Measurements from ENCODE around the gene PDCD2. TPM values are rescaled to one million over a fixed set of nuclear protein-coding genes. Genes with fewer than 3 reads are reported as not detected.

The PDCD2 gene
- total and polyA plus RNA-seq, 3 experiments from 2014 or later, result 115 to 158 (median 155) TPM

DNA sequence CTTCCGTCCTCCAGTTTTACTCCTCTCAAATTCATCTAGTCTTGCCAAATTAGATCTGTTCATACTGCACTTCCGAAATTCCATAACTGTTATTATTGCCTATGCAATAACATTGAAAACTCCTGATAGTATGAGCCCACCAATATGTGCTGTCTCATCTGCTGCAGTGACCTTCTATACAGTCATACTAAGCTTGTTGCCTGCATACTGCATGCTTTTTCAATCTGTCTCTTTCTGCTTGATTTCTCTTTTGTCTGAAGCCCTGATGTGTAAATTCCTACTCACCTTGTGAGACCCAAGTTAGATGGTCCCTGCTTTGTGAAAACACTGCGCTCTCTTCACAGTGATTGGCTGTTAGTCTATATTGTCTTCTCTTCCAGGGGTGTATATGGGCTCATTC, 29.1 kb downstream of the PDCD2 start:
- Histone ChIP-seq H3K36me3 (ENCODE audit: insufficient read depth, low read length) (no peaks in the 10 kb centered on the region), H3K27me3 (ENCODE audit: insufficient read depth, low read length, poor library complexity, severe bottlenecking) (no peaks in the 10 kb centered on the region), H3K4me3 (ENCODE audit: low read length) (peak overlapping the region; percentile 78), H3K9me3 (ENCODE audit: low read length) (no peaks in the 10 kb centered on the region), H3K4me1 (ENCODE audit: insufficient read depth, low read length) (peaks cover 29% of the 10 kb centered on the region), H3K27ac (ENCODE audit: low read depth, low read length) (peak overlapping the region; percentile 93)
- Mint-ChIP-seq H3K27ac (no peak overlapping the region), H3K36me3 (peaks cover 0 to 33% (median 12%) of the 10 kb centered on the region in 3 donors), H3K4me1 (peaks cover 24 to 27% (median 26%) of the 10 kb centered on the region in 3 donors), H3K27me3 (no peaks in the 10 kb centered on the region), H3K4me3 (no peak overlapping the region), H3K9me3 (no peaks in the 10 kb centered on the region)
- no peak for DNase-seq
- ChIA-PET POLR2A (no interaction called here), CTCF (interaction anchor here (1.0 kb wide), 1 partner anchor 29 kb away, joined by 4 read pairs; the partner anchor contains the start of gene PDCD2)

DNA sequence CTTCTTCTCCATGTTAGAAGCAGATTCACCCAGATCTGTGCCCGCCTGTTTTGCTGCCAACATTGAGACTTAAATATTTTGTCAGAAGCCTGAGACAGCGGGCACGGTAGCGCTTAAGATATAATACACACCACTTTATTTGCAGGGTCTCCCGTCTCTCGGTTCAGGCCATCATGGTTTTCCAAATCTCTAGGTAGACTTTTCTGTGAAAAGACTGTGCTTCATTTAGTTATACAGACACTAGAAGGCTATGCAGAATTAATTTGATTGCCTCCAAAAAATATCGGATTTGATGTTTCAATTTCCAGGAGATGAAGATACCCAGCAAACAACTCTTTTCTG, 29.7 kb downstream of the PDCD2 start:
- H3K9me3 Mint-ChIP-seq, result no peaks in the 10 kb centered on the region
- H3K4me1 Mint-ChIP-seq, result peaks cover 19 to 29% (median 24%) of the 10 kb centered on the region in 3 donors
- DNase-seq, result no peak
- Histone ChIP-seq H3K27me3 (ENCODE audit: insufficient read depth, low read length, poor library complexity, severe bottlenecking) (no peaks in the 10 kb centered on the region), H3K27ac (ENCODE audit: low read depth, low read length) (peak overlapping the region; percentile 93), H3K36me3 (ENCODE audit: insufficient read depth, low read length) (no peaks in the 10 kb centered on the region), H3K9me3 (ENCODE audit: low read length) (no peaks in the 10 kb centered on the region), H3K4me1 (ENCODE audit: insufficient read depth, low read length) (peaks cover 33% of the 10 kb centered on the region), H3K4me3 (ENCODE audit: low read length) (peak overlapping the region; percentile 78)
- no peak overlapping the region for H3K27ac Mint-ChIP-seq
- ChIA-PET CTCF (no interaction called here), POLR2A (interaction anchor here (3.4 kb wide), 1 partner anchor 29 kb away, joined by 43 read pairs; the partner anchor contains the start of gene PDCD2)
- no peaks in the 10 kb centered on the region for H3K27me3 Mint-ChIP-seq
- peaks cover 0 to 35% (median 12%) of the 10 kb centered on the region in 3 donors for H3K36me3 Mint-ChIP-seq
- no peak overlapping the region for H3K4me3 Mint-ChIP-seq

DNA sequence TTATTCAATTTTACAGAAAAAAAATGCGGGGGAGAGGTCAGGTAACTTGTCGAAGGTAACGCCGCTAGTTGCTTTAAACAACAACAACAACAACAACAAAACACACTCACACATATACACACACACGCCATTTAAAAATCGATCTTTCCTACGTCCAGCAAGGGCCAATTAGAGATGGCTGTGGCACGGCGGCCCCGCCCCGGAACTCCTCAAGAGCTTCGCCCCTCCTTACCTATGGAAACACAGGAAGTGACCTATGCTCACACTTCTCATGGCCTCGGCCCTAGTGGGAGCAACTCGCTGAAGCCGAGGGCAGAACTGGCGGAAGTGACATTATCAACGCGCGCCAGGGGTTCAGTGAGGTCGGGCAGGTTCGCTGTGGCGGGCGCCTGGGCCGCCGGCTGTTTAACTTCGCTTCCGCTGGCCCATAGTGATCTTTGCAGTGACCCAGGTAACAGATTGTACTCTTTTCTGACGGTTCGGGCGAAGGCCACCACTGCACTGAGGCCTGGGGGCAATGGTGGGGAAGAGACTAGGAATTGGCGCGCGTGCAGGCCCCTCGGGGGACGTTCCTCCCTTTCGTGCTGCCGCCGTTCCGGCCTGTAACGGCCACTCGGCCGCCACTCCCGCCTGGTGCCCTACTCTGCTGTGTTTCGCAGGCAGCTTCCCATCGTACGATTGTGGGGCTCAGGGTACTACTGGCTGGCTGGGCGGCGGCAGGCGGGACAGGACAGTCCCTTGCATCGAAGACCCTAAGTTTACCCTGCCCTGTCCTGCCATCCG, 30.2 kb downstream of the PDCD2 start, which contains the start of gene TBP:
TSS of gene TBP (plus strand) at position 357 of the 783 bp plus-strand sequence. CDS start 2,661 bp downstream, outside the sequence.
- H3K36me3 ChIP-seq (ENCODE audit: insufficient read depth, low read length), result no peaks in the 10 kb centered on the region
- peak; percentile 94 to 98 (median 97) for DNase-seq
- peaks cover 13 to 31% (median 23%) of the 10 kb centered on the region in 3 donors for H3K4me1 Mint-ChIP-seq
- H3K27ac ChIP-seq (ENCODE audit: low read depth, low read length), result peak within 1 kb of the TSS; percentile 93
- H3K9me3 Mint-ChIP-seq, result no peaks in the 10 kb centered on the region
- no peaks in the 10 kb centered on the region for H3K27me3 ChIP-seq (ENCODE audit: insufficient read depth, low read length, poor library complexity, severe bottlenecking)
- H3K9me3 ChIP-seq (ENCODE audit: low read length), result no peaks in the 10 kb centered on the region
- no peak within 1 kb of the TSS for H3K27ac Mint-ChIP-seq
- no peaks in the 10 kb centered on the region for H3K27me3 Mint-ChIP-seq
- H3K4me1 ChIP-seq (ENCODE audit: insufficient read depth, low read length), result peaks cover 39% of the 10 kb centered on the region
- peak within 1 kb of the TSS; percentile 78 for H3K4me3 ChIP-seq (ENCODE audit: low read length)
- H3K36me3 Mint-ChIP-seq, result peaks cover 0 to 36% (median 10%) of the 10 kb centered on the region in 3 donors
- ChIA-PET POLR2A (interaction anchor here (0.9 to 3.4 kb wide), 7 partner anchors 30 to 852 kb away, joined by 3 to 43 read pairs (median 6); partner anchors contain the start of genes C6orf120, DYNLT2, ERMARD and PDCD2), CTCF (interaction anchor here (0.6 to 1.5 kb wide), 6 partner anchors 14 to 852 kb away, joined by 3 to 10 read pairs (median 4); partner anchors contain the start of genes C6orf120, PDCD2 and WDR27)
- no peak within 1 kb of the TSS for H3K4me3 Mint-ChIP-seq

DNA sequence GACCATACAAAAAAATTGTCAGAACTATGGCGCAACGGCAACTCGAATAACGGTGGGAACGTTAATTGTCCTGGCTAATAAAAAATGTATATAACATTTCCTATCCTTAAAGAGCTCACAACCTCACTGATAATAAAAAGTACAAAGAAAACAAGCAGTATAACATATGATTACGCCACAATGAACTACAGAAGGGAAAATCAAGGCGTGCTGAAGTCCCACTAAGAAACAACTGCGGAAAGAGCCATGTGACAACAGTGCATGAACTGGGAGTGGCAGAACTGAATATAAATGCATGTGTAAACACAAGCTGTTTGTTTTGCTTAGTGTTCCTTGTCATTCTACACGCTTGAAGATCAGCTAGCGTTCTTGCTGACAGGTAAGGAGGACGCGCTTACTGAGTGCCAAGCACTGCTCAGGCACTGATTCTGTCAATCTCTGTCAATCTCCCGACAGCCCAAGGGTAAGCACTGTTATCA, 30.9 kb downstream of the PDCD2 start:
- Mint-ChIP-seq H3K27ac (no peak overlapping the region), H3K36me3 (peaks cover 0 to 39% (median 8%) of the 10 kb centered on the region in 3 donors), H3K27me3 (no peaks in the 10 kb centered on the region), H3K4me3 (no peak overlapping the region), H3K4me1 (peaks cover 9 to 33% (median 23%) of the 10 kb centered on the region in 3 donors), H3K9me3 (no peaks in the 10 kb centered on the region)
- peak overlapping the region; percentile 93 for H3K27ac ChIP-seq (ENCODE audit: low read depth, low read length)
- H3K9me3 ChIP-seq (ENCODE audit: low read length), result no peaks in the 10 kb centered on the region
- H3K36me3 ChIP-seq (ENCODE audit: insufficient read depth, low read length), result no peaks in the 10 kb centered on the region
- DNase-seq, result no peak
- peak overlapping the region; percentile 78 for H3K4me3 ChIP-seq (ENCODE audit: low read length)
- H3K27me3 ChIP-seq (ENCODE audit: insufficient read depth, low read length, poor library complexity, severe bottlenecking), result no peaks in the 10 kb centered on the region
- H3K4me1 ChIP-seq (ENCODE audit: insufficient read depth, low read length), result peaks cover 43% of the 10 kb centered on the region
- ChIA-PET POLR2A (interaction anchor here (0.9 to 3.4 kb wide), 7 partner anchors 31 to 851 kb away, joined by 3 to 43 read pairs (median 6); partner anchors contain the start of genes C6orf120, DYNLT2, ERMARD and PDCD2), CTCF (interaction anchor here (1.1 to 1.5 kb wide), 5 partner anchors 13 to 852 kb away, joined by 3 to 10 read pairs (median 5); partner anchors contain the start of genes C6orf120, PDCD2 and WDR27)

- no peaks in the 10 kb centered on the region for H3K36me3 ChIP-seq (ENCODE audit: insufficient read depth, low read length)
- CTCF ChIA-PET, result interaction anchor here (1.1 to 1.5 kb wide), 5 partner anchors 13 to 851 kb away, joined by 3 to 10 read pairs (median 5); partner anchors contain the start of genes C6orf120, PDCD2 and WDR27
- H3K27me3 Mint-ChIP-seq, result no peaks in the 10 kb centered on the region
Observed at GRCh38 chr6:170552765-170553533, 31.5 kb downstream of the PDCD2 start, which contains the start of gene PSMB1. TSS of gene PSMB1 (minus strand) at chr6:170553307. CDS start at chr6:170553242, 65 bp downstream.

GRCh38 chr6:170545405-170545804, 39.0 kb downstream of the PDCD2 start:
- H3K9me3 Mint-ChIP-seq, result no peaks in the 10 kb centered on the region
- DNase-seq, result no peak
- H3K4me3 ChIP-seq (ENCODE audit: low read length), result no peak overlapping the region
- H3K27me3 ChIP-seq (ENCODE audit: insufficient read depth, low read length, poor library complexity, severe bottlenecking), result no peaks in the 10 kb centered on the region
- peaks cover 36 to 45% (median 43%) of the 10 kb centered on the region in 3 donors for H3K4me1 Mint-ChIP-seq
- H3K9me3 ChIP-seq (ENCODE audit: low read length), result no peaks in the 10 kb centered on the region
- no peak overlapping the region for H3K4me3 Mint-ChIP-seq
- H3K27ac Mint-ChIP-seq, result peak overlapping the region in 2 of 8 donors; percentile 26 to 38
- H3K4me1 ChIP-seq (ENCODE audit: insufficient read depth, low read length), result peaks cover 15% of the 10 kb centered on the region
- peaks cover 47% of the 10 kb centered on the region for H3K36me3 ChIP-seq (ENCODE audit: insufficient read depth, low read length)
- no peaks in the 10 kb centered on the region for H3K27me3 Mint-ChIP-seq
- H3K36me3 Mint-ChIP-seq, result peaks cover 4 to 98% (median 21%) of the 10 kb centered on the region in 3 donors
- CTCF ChIA-PET, result interaction anchor here (1.2 kb wide), 1 partner anchor 15 kb away, joined by 4 read pairs; no protein-coding TSS in a partner anchor
- POLR2A ChIA-PET, result no interaction called here
- H3K27ac ChIP-seq (ENCODE audit: low read depth, low read length), result no peak overlapping the region

More at GRCh38 chr6:170552765-170553533, 31.5 kb downstream of the PDCD2 start, which contains the start of gene PSMB1:
- Histone ChIP-seq H3K27me3 (ENCODE audit: insufficient read depth, low read length, poor library complexity, severe bottlenecking) (no peaks in the 10 kb centered on the region), H3K4me3 (ENCODE audit: low read length) (peak within 1 kb of the TSS; percentile 78), H3K4me1 (ENCODE audit: insufficient read depth, low read length) (peaks cover 43% of the 10 kb centered on the region), H3K9me3 (ENCODE audit: low read length) (no peaks in the 10 kb centered on the region), H3K27ac (ENCODE audit: low read depth, low read length) (peak within 1 kb of the TSS; percentile 93)
- Mint-ChIP-seq H3K36me3 (peaks cover 0 to 40% (median 4%) of the 10 kb centered on the region in 3 donors), H3K9me3 (no peaks in the 10 kb centered on the region), H3K27ac (no peak within 1 kb of the TSS), H3K4me1 (peaks cover 4 to 34% (median 18%) of the 10 kb centered on the region in 3 donors), H3K4me3 (no peak within 1 kb of the TSS)
- peak; percentile 67 to 84 (median 73) for DNase-seq
- POLR2A ChIA-PET, result interaction anchor here (1.3 to 3.4 kb wide), 6 partner anchors 31 to 851 kb away, joined by 4 to 43 read pairs (median 8); partner anchors contain the start of genes C6orf120, DYNLT2, ERMARD and PDCD2

- Mint-ChIP-seq H3K4me1 (peaks cover 29 to 49% (median 48%) of the 10 kb centered on the region in 3 donors), H3K36me3 (peaks cover 4 to 97% (median 25%) of the 10 kb centered on the region in 3 donors), H3K4me3 (no peak overlapping the region), H3K9me3 (no peaks in the 10 kb centered on the region), H3K27me3 (no peaks in the 10 kb centered on the region), H3K27ac (peak overlapping the region in 1 of 8 donors; percentile 17)
- no peaks in the 10 kb centered on the region for H3K27me3 ChIP-seq (ENCODE audit: insufficient read depth, low read length, poor library complexity, severe bottlenecking)
- H3K36me3 ChIP-seq (ENCODE audit: insufficient read depth, low read length), result peaks cover 75% of the 10 kb centered on the region
- no peaks in the 10 kb centered on the region for H3K4me1 ChIP-seq (ENCODE audit: insufficient read depth, low read length)
- no peak overlapping the region for H3K4me3 ChIP-seq (ENCODE audit: low read length)
- no peak for DNase-seq
- H3K27ac ChIP-seq (ENCODE audit: low read depth, low read length), result no peak overlapping the region
- no peaks in the 10 kb centered on the region for H3K9me3 ChIP-seq (ENCODE audit: low read length)
- POLR2A ChIA-PET, result no interaction called here
- CTCF ChIA-PET, result interaction anchor here (3.6 kb wide), 1 partner anchor 12 kb away, joined by 13 read pairs; no protein-coding TSS in a partner anchor
Observed at GRCh38 chr6:170542031-170542719, 42.3 kb downstream of the PDCD2 start.

All from CD8-positive, alpha-beta memory T cell (primary cell).